GM23338 (cell line): Measurements from ENCODE around the gene PGS1. TPM values are rescaled to one million over a fixed set of nuclear protein-coding genes. Genes with fewer than 3 reads are reported as not detected.

Source experiments
- ATAC-seq: fragments of 200-7000 bp; cut with Tn5 transposase; 3 replicates; pipeline ENCODE4 v1.9.1; 2020
- DNase-seq: peaks from one replicate; pipeline ENCODE4 v3.0.0-alpha.2; 2015; ENCODE audit warnings: low spot score
- H2AFZ ChIP-seq: fragments of 200-600 bp; sonication (generic); 2 replicates; pipeline ENCODE4 v1.8.0; 2016; ENCODE audit warnings: antibody characterized with exemption, mild to moderate bottlenecking, moderate library complexity
- H3F3A ChIP-seq: fragments of 200-600 bp; sonication (generic); replicated peaks from 2 replicates; pipeline ENCODE4 v1.8.0; 2017; ENCODE audit warnings: antibody characterized with exemption, mixed run types, low read depth
- H3K27ac ChIP-seq: fragments of 200-600 bp; sonication (generic); 2 replicates; pipeline ENCODE4 v1.6.1; 2016; ENCODE audit warnings: low read depth
- H3K27me3 ChIP-seq: fragments of 200-600 bp; sonication (generic); 2 replicates; pipeline ENCODE4 v1.8.0; 2016; ENCODE audit warnings: mild to moderate bottlenecking, mixed run types, moderate library complexity; ENCODE audit not compliant: insufficient read depth
- H3K36me3 ChIP-seq: fragments of 200-600 bp; sonication (generic); 2 replicates; pipeline ENCODE4 v1.8.0; 2016; ENCODE audit warnings: mild to moderate bottlenecking; ENCODE audit not compliant: insufficient read depth
- H3K4me1 ChIP-seq: fragments of 200-600 bp; sonication (generic); 2 replicates; pipeline ENCODE4 v1.8.0; 2016; ENCODE audit warnings: mild to moderate bottlenecking, moderate library complexity; ENCODE audit not compliant: insufficient read depth
- H3K4me2 ChIP-seq: fragments of 200-600 bp; sonication (generic); 2 replicates; pipeline ENCODE4 v1.7.1; 2017; ENCODE audit warnings: mixed run types
- H3K4me3 ChIP-seq: fragments of 200-600 bp; sonication (generic); 2 replicates; pipeline ENCODE4 v1.6.1; 2016; ENCODE audit warnings: mixed run types
- H3K79me2 ChIP-seq: fragments of 200-600 bp; sonication (generic); replicated peaks from 2 replicates; pipeline ENCODE4 v1.8.0; 2017; ENCODE audit warnings: mild to moderate bottlenecking; ENCODE audit not compliant: insufficient read depth
- H3K9me2 ChIP-seq: fragments of 200-600 bp; sonication (generic); 2 replicates; pipeline ENCODE4 v1.8.0; 2017; ENCODE audit not compliant: insufficient read depth
- H4K20me1 ChIP-seq: fragments of 200-600 bp; sonication (generic); replicated peaks from 2 replicates; pipeline ENCODE4 v1.8.0; 2017; ENCODE audit warnings: mild to moderate bottlenecking; ENCODE audit not compliant: insufficient read depth
- H3K27ac Mint-ChIP-seq: 2 replicates; pipeline ENCODE4 v1.8.0; 2020; ENCODE audit warnings: inconsistent platforms, mild to moderate bottlenecking, moderate library complexity, mixed read lengths
- H3K27me3 Mint-ChIP-seq: 3 replicates; pipeline ENCODE4 v1.8.0; 2022; ENCODE audit warnings: low read depth, mild to moderate bottlenecking, moderate library complexity, mixed read lengths, inconsistent platforms; ENCODE audit not compliant: insufficient read depth, poor library complexity
- H3K36me3 Mint-ChIP-seq: 3 replicates; pipeline ENCODE4 v1.8.0; 2021; ENCODE audit warnings: low read depth, mild to moderate bottlenecking, inconsistent platforms, moderate library complexity, mixed read lengths
- H3K4me1 Mint-ChIP-seq: 3 replicates; pipeline ENCODE4 v1.8.0; 2020; ENCODE audit warnings: mild to moderate bottlenecking, inconsistent platforms, mixed read lengths
- H3K4me3 Mint-ChIP-seq: 3 replicates; pipeline ENCODE4 v1.8.0; 2021; ENCODE audit warnings: moderate library complexity, mild to moderate bottlenecking, inconsistent platforms, mixed read lengths
- H3K9me3 Mint-ChIP-seq: 3 replicates; pipeline ENCODE4 v1.8.0; 2020; ENCODE audit warnings: moderate library complexity, mild to moderate bottlenecking, inconsistent platforms, mixed read lengths
- POLR2AphosphoS5 ChIP-seq: IDR thresholded peaks from 2 replicates; pipeline ENCODE4 v1.6.1; 2016; ENCODE audit warnings: antibody characterized with exemption, low read depth
- ZNF462 ChIP-seq: fragments of 250-450 bp; sonication (Bioruptor Pico); IDR thresholded peaks from 2 replicates; pipeline ENCODE4 v1.5.0; 2020; ENCODE audit warnings: mild to moderate bottlenecking, moderate library complexity
- polyA plus RNA-seq: library from polyadenylated mRNA; unstranded; fragments of >200 nt; fragmentation: Nextera tagmentation; extraction: Ambion mirVana; gene quantifications from 2 replicates; pipeline ENCODE4 v1.2.1, GENCODE V29; 2016
- total RNA-seq: library from RNA; depleted of rRNA; stranded (reverse); fragments of >200 nt; shearing (Covaris generic); gene quantifications from 2 replicates; pipeline ENCODE4 v1.2.3, GENCODE V29; 2014
- TF ChIP-seq, protein P1 (sequence below), 2 experiments: fragments of 200-600 bp in 1 of 2; sonication (generic) in 1 of 2; conservative IDR thresholded peaks; 2 replicates each; pipeline versions ENCODE4 v1.5.1 to v1.6.1; 2016 to 2017; ENCODE audit warnings: antibody characterized with exemption in 2 of 2, low read depth in 2 of 2, mild to moderate bottlenecking in 2 of 2, moderate library complexity in 1 of 2

The PGS1 gene
- total and polyA plus RNA-seq, 2 experiments from 2014 or later, result 43.9 to 67.1 TPM

- Histone ChIP-seq H3K27me3 (peaks cover 34% of the 10 kb centered on the region), H3F3A (peaks cover 45% of the 10 kb centered on the region), H3K4me3 (peak overlapping the region; percentile 91), H3K9me2 (no peaks in the 10 kb centered on the region), H4K20me1 (peaks cover 28% of the 10 kb centered on the region), H3K4me2 (peak overlapping the region; percentile 96), H3K79me2 (peaks cover 34% of the 10 kb centered on the region), H3K36me3 (peaks cover 12% of the 10 kb centered on the region; the same call in 1 of the 2 replicates), H2AFZ (no peak overlapping the region), H3K4me1 (peaks cover 68% of the 10 kb centered on the region), H3K27ac (no peak overlapping the region)
- H3K36me3 Mint-ChIP-seq, result peaks cover 39% of the 10 kb centered on the region
- no peak for TF ChIP-seq ZNF462
- TF ChIP-seq, protein P1, sequence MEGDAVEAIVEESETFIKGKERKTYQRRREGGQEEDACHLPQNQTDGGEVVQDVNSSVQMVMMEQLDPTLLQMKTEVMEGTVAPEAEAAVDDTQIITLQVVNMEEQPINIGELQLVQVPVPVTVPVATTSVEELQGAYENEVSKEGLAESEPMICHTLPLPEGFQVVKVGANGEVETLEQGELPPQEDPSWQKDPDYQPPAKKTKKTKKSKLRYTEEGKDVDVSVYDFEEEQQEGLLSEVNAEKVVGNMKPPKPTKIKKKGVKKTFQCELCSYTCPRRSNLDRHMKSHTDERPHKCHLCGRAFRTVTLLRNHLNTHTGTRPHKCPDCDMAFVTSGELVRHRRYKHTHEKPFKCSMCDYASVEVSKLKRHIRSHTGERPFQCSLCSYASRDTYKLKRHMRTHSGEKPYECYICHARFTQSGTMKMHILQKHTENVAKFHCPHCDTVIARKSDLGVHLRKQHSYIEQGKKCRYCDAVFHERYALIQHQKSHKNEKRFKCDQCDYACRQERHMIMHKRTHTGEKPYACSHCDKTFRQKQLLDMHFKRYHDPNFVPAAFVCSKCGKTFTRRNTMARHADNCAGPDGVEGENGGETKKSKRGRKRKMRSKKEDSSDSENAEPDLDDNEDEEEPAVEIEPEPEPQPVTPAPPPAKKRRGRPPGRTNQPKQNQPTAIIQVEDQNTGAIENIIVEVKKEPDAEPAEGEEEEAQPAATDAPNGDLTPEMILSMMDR (conservative IDR thresholded peaks at IDR 0.05; ENCODE audit: low read depth in 2 of 2), result no peak
- 0 out of 2 replicates have a peak, but pooled peaks have one; percentile 6 for TF ChIP-seq POLR2AphosphoS5
- peaks cover 72% of the 10 kb centered on the region for H3K4me1 Mint-ChIP-seq
- DNase-seq (peak; percentile 47), ATAC-seq (no peak)
- H3K9me3 Mint-ChIP-seq, result no peaks in the 10 kb centered on the region
- peaks cover 31% of the 10 kb centered on the region for H3K27me3 Mint-ChIP-seq
- no peak overlapping the region for H3K27ac Mint-ChIP-seq
- peak overlapping the region; percentile 76 for H3K4me3 Mint-ChIP-seq
Observed at GRCh38 chr17:78357672-78358537, 20.5 kb upstream of the PGS1 start.
